HG03139 (cell line): ENCODE results near the gene EYS.
"Not testable (repeated sequence)": the region's sequence is repeated elsewhere in the genome, so short reads cannot be mapped to it uniquely, and the experiment has no call there.

Source experiments
- ATAC-seq: cut with Tn5 transposase; IDR thresholded peaks from one replicate; pipeline ENCODE4 v1.9.1; 2021; ENCODE audit not compliant: unreplicated experiment

EYS gene

DNA sequence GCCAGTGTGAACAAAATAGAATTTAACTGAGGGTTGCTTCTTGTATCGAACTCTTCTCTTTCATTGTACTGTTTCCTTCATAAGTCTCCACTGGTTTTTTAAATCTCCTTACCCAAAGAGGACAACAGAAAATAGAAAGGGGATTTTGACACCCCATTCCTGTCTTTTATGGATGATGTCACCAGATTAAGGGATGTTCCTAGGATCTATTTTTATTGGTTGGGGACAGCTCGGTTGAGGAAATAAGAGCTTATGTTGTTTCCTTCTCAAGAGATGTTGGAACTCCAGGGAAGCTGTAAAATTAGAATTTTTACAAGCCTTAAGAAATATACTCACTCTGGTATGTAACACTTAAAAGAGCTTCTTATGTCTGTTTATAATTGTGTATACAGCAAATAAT, 1900.0 kb downstream of the EYS start:
- no peak for ATAC-seq

DNA sequence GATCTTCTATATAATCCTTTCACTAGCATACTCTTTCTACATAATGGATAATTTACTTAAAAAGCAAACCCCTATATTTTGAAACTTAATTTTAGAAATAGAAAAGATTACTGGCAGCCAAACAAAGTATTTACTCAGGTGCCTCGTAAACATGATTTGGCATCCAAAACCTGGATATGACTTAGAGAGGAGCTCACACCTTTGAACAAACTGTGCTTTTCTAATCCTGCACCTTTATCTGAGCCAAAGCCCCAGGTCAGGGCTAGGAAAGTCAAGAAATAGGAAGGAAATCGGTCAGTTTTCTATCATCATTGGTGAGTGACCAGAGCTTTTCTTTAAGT, 1900.5 kb downstream of the EYS start:
- ATAC-seq: no peak

DNA sequence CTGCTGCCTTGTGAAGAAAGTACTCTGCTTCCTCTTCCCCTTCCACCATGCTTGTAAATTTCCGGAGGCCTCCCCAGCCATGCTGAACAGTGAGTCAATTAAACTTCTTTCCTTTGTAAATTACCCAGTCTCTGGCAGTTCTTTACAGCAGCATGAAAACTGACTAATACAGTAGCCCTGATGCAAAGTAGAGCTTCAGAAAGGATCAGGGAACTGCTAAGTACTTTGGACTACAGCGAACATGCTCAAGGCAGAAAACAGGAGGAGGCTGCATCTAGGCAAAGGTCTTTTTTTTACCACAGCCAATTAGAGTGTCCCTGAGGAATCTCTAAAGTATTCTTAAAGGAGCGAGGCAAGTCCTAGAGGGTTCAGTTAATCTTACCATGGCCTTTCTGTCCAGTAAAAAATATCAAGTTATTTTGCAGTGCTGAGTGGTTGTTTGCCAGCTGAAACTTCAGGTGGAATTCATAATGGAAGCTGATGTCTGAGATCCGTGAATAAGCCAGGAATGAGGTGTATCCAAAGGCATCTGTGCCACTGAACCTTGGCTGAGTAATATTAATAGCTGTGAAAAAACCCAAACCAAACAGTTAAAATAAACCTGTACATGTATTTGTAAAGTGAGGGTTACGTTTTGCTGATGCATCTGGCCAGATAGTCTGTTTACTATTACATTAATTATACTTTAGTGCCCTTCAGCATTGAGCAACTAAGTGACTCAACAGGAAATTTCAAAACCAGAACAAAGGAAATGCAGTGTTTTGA, 1901.0 kb downstream of the EYS start:
- no peak for ATAC-seq

DNA sequence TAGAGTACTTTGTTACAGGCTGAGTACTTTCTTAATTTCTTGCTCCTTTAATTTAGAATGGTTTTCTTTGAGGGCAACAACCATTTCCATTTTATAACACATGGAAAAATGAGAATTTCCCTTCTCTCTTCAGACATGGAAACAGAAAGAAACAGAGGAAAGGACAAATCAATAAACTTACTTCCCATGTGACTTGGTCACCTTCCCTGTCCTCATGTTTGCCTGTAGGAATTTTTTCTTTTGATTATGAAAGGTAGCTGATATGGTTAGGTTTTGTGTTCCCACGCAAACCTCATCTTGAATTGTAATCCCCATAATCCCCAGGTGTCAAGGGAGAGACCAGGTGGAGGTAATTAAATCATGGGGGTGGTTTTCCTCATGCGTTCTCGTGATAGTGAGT, 1901.7 kb downstream of the EYS start:
- ATAC-seq: no peak

DNA sequence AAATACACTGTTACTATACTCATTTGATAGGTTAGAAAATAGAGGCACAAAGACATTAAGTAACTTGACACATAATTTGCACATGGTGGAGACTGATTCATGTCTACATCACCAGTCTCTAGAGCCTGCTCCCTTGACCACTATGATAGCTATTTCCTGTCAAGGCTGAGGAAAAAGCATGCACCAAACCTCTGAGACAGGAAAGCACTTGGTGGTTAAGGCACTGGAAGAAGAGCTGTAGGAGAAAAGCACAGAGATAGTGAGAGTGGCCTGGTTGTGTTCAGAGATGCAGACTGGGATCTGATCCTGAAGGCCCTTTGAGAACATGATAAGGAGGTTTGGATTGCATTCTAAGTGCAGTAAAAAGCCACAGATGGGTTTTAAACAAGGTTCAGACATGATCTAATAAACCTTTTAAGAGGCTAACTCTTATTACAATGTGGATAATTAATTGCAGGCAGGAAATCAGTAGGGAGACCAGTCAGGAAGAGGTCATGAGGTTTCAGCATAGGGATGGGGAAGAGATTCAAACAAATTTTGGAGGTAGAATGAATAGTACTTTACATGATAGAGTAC, 1902.6 kb downstream of the EYS start:
- no peak for ATAC-seq

DNA sequence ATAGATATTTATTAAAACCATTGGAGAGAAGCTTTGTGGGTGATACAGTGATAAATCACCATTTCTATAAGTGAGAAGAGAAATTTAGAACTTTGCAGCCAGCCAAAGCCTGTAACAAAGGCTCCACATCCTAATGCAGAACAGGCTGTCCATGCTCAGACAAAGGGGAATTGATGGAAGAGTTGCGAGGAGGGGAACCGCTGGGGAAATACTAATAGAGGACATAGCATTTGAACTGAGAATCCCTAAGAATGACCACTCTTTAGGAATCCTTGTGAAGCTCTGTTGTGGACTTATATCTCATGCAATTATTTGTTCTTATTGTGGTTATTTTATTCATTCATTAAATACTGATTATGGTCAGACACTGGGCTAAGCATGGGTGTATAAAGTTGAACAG, 1903.7 kb downstream of the EYS start:
- ATAC-seq: no peak

DNA sequence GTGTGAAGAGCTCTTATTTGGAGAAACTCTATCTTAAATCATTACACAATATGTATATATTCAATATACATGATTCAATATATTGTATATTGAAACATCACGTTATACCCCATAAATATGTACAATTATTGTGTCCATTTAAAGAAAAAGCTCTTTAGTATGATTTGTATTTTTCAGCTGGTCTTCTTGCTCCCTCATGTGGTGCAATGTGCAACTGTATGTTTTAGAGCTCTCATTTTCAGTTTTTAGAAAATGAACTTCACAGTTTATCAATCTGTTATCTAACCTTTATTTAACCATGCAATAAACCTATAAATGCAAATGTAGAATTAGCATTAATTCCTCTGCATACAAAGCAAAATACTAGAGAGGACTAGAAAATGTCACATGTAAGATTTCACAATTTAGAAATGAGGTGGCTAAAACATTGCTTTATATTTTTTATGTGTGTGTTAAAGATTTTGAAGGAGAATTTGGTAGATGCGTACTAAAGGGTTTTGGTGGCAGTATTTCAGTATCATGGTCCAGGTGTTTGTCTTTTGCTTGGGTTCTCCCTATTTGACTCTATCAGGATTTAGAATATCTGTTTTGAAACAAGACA, 1904.3 kb downstream of the EYS start:
- no peak for ATAC-seq

DNA sequence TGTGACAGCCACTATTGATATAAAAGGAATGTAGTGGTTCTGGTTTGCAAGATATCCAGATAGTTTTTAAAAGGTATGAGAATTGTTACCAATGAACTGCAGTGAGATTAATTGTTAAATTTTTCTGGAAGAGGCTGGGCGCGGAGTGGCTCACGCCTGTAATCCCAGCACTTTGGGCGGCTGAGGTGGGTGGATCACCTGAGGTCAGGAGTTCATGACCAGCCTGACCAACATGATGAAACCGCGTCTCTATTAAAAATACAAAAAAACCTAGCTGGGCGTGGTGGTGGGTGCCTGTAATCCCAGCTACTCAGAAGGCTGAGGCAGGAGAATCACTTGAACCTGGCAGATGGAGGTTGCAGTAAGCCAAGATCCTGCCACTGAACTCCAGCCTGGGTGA, 1906.6 kb downstream of the EYS start:
- ATAC-seq: not testable (repeated sequence)

DNA sequence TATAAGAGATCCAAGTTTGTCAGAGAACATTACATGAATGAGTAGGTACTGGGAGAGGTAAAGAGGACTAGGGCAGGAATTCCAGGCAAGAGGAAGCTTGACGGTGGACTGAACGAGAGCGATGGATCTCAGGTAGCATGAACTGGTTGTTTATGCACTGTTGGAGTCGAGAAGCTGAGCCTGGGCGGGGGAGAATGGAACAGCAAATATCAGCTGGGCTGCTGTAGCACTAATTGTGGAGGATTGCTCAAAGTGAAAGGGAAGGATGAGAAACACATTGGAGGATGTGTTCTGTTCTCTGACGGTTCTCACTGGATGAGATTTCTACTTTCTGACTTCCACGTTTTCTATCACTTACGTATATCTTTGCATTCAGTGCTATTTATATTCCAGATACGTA, 1907.2 kb downstream of the EYS start:
- no peak for ATAC-seq

DNA sequence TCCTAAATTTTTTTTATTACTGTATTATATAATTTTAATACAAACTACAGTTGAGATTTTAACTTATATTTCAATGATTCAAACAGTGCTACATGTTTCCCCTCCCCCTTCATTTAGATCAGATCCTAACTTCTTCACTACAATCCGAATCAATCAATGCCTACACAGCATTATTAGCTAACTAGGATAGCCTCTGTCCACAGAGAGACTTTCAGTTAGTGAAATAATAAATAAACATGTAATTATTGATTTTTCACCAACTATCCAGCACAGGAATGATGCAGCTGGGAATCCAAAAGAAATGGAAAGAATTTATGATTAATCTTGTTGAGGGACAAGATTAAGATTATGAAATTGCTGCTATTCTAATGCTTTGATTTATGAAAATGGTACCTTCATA, 1907.7 kb downstream of the EYS start:
- no peak for ATAC-seq

DNA sequence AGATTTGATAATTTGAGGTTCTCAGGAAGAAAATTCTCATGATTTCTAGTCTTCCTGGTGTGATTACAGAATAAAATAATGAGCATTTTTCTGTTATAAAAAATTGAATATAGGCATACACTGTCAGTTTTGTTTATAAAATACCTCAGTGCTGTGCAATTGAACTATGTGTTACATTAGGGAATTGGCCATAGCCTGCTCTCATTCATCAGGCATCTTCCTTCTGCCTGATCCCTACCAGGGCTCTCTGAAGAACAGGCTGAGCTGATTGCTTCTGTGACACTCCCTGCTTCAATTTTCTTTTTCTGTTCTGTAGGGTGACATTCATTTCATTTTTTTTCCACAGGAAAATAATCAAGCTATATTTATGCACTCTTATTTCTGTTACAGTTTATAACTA, 1908.6 kb downstream of the EYS start:
- no peak for ATAC-seq

DNA sequence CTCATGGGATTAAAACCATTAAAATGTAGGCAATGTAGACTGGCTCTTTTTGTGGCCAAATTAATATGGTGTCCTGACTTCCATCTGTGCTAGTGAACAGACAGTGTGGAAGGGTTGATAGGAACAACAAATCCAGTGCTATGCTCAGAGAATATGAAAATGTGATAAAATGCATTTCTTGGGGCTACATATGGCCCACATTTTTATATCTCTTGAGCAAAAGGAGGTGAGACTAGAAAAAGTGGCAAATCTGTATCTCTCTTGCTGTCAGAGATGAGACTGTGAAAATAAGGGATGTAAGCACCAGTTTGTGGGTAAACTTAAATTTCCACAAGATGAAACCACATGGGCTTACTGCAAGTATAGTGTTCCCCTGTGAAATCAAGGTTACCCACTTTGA, 1909.3 kb downstream of the EYS start:
- no peak for ATAC-seq

DNA sequence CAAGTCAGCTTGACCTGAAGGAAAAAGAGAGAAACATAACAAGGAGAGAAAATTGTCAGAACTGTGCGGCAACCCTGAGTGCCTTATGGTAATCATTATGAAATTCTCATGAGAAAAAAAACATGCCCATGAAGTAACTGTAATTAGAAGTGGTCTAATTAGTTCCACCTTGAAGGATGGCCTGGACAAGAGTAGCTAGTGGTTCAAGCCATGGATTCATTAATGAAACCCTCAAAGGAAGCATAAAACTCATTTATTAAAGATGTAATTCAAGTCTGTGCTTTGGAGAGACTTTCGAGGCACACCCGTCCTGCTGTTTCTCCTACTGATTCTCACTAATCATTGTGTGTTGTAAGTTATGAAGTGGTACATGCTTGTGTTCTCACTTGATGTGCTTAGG, 1911.2 kb downstream of the EYS start:
- ATAC-seq: no peak

DNA sequence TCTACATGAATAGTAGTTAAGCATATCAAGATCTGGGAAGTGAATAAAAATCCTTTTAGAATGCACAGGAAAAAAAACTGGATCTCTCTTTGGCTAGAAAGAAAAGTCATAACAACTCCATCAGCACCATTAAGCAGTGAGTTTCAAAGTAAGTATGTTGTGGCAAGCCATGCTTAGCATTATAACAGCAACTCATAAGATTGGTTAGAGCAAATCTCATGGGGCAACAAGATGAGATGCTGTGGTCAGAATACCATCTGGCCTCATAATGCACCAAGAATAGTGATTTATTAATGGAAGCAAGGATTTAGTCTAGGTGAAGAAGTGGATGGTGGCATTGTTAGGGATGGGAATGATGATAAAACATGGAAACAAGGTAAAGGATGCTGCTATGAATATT, 1912.0 kb downstream of the EYS start:
- no peak for ATAC-seq

DNA sequence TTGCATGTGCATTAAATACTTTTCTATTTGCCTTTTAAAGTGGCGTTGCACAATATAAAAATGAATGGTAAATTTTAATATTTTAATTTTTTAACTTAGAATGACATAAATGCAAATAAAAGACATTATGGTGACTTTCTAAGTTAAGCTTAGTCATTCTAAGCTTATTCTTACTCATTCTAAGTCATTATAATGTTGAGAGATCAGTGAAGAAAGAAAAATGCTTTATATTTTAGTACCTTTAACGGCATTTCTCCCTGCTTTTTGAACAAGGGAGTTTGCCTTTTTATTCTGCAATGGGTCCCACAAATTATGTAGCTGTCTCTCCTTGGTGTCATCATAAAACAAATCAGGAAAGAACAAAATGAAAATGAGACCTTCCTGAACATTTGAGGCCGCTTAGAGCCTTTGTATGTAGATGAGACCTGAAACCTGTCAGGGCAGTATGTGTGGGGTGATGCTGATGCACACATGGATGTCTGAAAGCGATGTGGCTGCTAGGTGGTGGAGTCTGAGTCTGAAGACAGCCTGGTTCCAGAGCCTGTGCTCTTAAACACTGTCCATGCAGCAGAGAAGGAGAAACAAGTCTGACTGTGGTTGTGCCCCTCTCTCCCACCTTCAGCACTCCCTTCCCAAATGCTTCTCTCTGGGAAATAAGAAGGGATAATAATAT, 1913.4 kb downstream of the EYS start:
- no peak for ATAC-seq

DNA sequence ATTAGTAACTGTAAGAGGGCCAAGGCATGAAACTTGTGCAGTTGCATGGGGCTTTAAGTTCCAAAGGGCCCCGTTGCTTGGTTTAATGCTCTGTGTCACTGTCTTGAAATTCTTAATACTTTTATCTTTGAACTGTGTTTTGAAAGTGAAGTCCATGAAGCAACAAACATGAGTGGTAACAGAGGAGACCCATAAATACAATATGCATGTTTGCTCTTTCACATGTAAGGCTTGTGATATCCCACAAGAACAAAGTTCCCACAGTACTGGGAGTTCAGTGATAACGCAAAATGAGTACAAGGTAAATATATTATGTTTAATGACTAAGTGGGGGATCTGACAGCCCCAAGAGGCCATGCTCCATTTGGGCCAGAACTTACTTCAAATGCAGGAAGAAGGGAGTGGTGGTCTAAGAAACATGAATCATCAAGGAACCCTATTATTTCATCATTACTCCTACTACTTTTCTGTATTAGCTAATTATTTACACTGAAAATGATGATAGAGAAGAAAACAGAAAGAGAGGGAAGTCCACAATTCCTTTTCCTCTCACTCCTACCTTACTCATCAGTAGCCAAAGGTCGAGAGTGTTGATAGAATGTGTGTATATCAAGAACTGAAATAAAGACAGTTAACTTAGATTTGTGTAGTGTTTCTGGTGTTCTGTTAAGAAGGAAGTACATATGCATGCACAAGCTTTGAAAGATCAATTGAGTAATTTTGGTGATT, 1914.1 kb downstream of the EYS start:
- no peak for ATAC-seq

DNA sequence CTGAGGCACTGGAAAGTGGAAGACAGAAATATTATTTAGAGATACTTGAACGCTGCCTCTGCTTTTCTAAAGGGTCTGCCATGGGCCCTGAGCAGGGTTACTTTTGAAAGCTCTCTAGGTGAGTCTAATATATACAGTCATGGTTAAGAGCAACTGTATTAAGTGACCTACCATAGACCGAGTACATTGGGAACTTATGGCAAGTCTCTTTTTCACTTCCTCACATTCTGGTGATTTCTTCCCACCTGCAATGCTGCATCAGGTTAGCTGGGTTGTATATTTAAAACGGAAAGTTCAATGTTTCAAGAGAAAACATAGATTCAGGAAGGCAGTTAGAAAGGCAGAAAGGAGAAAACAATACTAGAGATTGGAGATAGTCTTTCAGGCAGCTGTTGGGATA, 1916.7 kb downstream of the EYS start:
- no peak for ATAC-seq

DNA sequence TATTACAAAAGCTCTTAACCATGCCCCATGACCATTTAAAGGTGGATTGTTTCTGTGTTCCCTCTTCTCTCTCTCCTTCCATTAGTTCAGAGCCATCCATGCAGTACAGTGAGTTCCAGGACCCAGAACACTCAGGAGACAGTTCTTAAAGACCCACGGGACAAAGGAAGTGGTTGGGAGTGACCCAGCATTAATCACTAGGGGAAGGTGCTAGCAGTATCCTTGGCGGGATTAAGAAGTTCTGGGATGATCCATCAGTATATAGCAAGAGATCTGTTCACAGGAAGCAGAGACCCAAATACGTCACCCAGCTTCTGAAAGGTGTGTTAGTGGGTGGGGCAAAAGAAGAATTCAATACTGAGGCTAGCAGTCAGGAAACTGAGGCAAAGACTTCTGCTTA, 1917.3 kb downstream of the EYS start:
- ATAC-seq: no peak

DNA sequence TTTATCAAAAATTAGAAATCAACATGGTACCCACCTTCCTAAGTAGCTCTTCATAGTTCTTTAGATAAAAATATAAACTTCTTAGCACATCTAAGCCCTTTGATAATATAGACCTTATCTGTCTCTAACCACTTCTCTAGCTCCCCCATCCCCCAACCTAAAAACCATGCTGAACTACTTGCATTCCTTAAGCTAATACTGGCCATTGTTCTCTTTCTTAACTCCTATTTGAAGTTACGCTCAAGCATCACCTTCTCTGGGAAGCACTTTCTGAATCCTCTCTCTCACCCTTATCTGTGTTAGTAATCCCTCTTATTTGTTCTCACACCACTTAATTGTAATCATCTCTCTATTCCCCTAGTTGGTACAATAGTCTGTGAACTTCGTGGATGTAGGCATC, 1918.5 kb downstream of the EYS start:
- no peak for ATAC-seq

DNA sequence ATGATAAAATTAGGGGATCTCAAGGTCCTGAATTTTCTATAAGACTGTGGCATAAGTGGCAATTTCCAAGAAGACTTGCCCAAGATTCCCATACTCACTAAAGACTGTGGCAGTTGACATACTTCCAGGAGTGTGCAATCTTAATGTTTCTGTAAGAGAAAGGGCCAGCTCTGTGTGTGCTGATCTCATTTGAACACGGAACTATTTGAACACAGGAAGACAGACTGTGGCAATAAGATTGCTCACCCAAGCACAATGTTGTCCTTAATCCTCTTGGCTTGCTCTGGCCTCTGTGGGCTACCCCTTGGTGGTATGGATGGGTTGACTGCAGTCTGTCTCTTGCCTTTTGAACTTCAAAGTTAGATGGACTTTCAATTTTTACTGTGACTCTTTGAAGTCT, 1920.0 kb downstream of the EYS start:
- ATAC-seq: no peak

DNA sequence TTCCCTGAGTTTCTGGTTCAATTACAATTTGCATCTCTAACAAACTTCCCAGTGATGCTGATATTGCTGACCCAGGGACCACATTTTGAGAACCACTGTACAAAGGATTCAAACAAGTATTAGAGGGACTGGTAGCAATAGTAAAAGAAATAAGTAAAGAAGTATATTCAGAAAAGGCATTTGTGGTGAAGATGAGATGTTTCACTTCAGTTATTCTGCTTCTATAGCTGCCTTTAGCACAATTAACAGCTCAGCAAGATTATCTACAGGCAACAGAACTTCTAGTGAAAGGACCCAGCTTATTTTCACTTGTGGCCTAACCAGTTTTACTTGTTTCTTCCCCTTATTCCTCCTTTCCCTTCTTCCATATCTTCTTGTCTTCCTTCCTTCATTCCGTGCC, 1922.0 kb downstream of the EYS start:
- ATAC-seq: no peak

DNA sequence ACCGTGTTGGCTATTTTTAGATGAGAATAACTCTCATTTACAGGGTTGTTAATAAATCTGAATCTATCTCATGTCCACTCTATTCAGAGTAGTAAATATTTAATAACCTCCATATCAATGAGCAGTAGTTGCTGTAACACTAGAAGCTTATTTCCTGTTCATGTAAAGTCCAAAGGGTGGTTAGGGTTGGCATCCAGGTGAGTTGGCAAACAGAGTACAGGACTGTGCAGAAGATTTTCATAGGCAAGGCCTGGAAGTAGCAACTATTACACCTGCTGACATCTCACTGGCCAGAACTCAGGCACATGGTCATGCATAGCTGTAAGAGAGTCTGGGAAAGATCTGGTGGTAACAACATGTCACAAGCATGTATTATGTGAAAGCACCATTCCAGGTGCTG, 1923.9 kb downstream of the EYS start:
- ATAC-seq: no peak
